HAP-1 (cell line): ENCODE data around the gene ZNF236.
"Not testable (repeated sequence)": the region's sequence is repeated elsewhere in the genome, so short reads cannot be mapped to it uniquely, and the experiment has no call there.

Experiments used
- DNase-seq, 2 experiments: peaks; one replicate each; pipeline ENCODE4 v3.0.0-alpha.2; 2016 to 2020; ENCODE audit warnings: low spot score in 2 of 2
- H3K27me3 ChIP-seq: fragments of 250-450 bp; sonication (Bioruptor Pico); 2 replicates; pipeline ENCODE4 v1.5.1; 2020; ENCODE audit warnings: low read depth, mild to moderate bottlenecking, moderate library complexity
- H3K36me3 ChIP-seq: fragments of 250-450 bp; sonication (Bioruptor Pico); replicated peaks from 2 replicates; pipeline ENCODE4 v1.5.1; 2020; ENCODE audit warnings: mild to moderate bottlenecking
- H3K4me1 ChIP-seq: fragments of 250-450 bp; sonication (Bioruptor Pico); 2 replicates; pipeline ENCODE4 v1.5.1; 2020; ENCODE audit warnings: mild to moderate bottlenecking
- H3K4me3 ChIP-seq: fragments of 250-450 bp; sonication (Bioruptor Pico); 2 replicates; pipeline ENCODE4 v1.5.1; 2020; ENCODE audit warnings: mild to moderate bottlenecking, moderate library complexity
- H3K9me3 ChIP-seq: fragments of 250-450 bp; sonication (Bioruptor Pico); 2 replicates; pipeline ENCODE4 v1.5.1; 2020; ENCODE audit warnings: mild to moderate bottlenecking, moderate library complexity
- in situ Hi-C: fragments of 300-500 bp; cut with MboI; formaldehyde crosslinking; loops from 3 replicates; pipeline ENCODE4 v1.14.3; 2020; ENCODE audit warnings: low sequenced_read_pairs, inconsistent platforms, mixed read lengths

Gene ZNF236

DNA sequence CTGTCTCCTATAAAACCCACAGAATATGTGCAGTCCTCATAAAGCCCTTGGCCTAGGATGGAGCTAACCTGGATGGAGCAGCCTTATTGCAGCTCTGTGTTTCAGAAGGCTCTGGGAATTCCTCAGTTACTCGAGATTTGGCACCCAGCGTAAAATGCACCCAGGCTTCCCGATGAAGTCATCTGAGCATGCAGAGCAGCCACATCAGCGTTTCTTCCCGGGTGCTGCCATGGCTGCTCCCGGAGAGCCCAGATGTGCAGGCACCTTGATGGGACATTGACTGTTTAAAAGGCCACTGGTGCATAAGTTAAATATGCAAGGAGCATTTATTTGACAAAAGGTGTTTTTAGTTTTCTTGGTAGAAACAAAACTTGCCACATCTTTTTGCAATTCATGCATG, 195.0 kb downstream of the ZNF236 start:
- in situ Hi-C loops, result no loop called here
- no peaks in the 10 kb centered on the region for H3K27me3 ChIP-seq
- no peak overlapping the region for H3K4me3 ChIP-seq
- DNase-seq, result no peak
- no peaks in the 10 kb centered on the region for H3K4me1 ChIP-seq
- H3K9me3 ChIP-seq, result no peaks in the 10 kb centered on the region
- H3K36me3 ChIP-seq, result no peaks in the 10 kb centered on the region

DNA sequence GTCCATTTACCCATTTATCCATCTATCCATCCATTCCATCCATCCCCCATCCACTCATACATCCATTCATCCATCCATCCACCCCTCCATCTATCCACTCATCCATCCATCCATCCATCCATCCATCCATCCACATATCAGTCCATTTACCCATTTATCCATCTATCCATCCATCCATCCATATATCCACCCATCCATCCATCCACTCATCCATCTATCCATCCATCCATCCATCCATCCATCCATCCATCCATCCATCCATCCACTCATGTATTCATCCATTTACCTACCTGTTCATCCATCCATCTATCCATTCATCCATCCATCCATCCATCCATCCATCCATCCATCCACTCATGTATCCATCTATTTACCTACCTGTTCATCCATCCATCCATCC, 196.3 kb downstream of the ZNF236 start:
- H3K4me1 ChIP-seq, H3K4me3 ChIP-seq, H3K9me3 ChIP-seq, DNase-seq, in situ Hi-C loops, H3K27me3 ChIP-seq, H3K36me3 ChIP-seq: not testable (repeated sequence)

DNA sequence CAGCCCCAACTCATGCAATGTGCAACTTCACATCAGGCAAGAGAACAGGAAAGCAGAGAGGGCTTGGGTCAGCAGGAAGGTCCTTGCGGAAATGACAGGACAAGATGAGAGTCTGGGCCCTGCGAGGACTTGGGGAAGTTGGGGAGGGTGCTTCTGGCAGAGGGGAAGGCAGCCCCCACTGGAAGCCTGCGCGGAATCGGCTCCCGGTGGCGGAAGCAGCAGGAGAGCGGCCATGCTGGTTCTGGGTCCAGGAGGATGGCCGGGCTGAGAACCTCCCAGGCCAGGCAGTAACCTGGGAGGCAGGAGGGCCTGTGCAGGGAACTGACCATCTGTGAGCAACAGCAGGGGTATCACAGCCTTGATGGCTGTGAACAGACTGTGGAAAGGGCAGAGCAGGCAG, 197.3 kb downstream of the ZNF236 start:
- DNase-seq, result no peak
- Histone ChIP-seq H3K4me3 (no peak overlapping the region), H3K27me3 (no peaks in the 10 kb centered on the region), H3K4me1 (no peaks in the 10 kb centered on the region), H3K9me3 (no peaks in the 10 kb centered on the region), H3K36me3 (no peaks in the 10 kb centered on the region)
- in situ Hi-C loops, result no loop called here
